HL-60 (cell line): ENCODE data around the gene TMEM18.

Source experiments
- DNase-seq, 2 experiments: peaks; one replicate each; pipeline ENCODE4 v3.0.0-alpha.2; 2010 to 2020; ENCODE audit warnings: low read depth in 1 of 2, low spot score in 1 of 2
- H3K27ac ChIP-seq: fragments of 250-450 bp; sonication (Bioruptor Pico); replicated peaks from 2 replicates; pipeline ENCODE4 v1.5.1; 2020; ENCODE audit warnings: mild to moderate bottlenecking, moderate library complexity
- H3K27me3 ChIP-seq: fragments of 250-450 bp; sonication (Bioruptor Pico); 2 replicates; pipeline ENCODE4 v1.5.1; 2021; ENCODE audit warnings: mild to moderate bottlenecking, moderate library complexity; ENCODE audit not compliant: insufficient read depth, poor library complexity, severe bottlenecking
- H3K4me3 ChIP-seq: replicated peaks from 2 replicates; pipeline ENCODE4 v1.5.1; 2011; ENCODE audit warnings: mild to moderate bottlenecking, control low read depth, low read length; ENCODE audit not compliant: insufficient read depth
- GABPA ChIP-seq: IDR thresholded peaks from 2 replicates; pipeline ENCODE4 v1.6.1; 2012; ENCODE audit warnings: low read depth
- POLR2AphosphoS5 ChIP-seq: IDR thresholded peaks from 2 replicates; pipeline ENCODE4 v1.6.1; 2012; ENCODE audit warnings: low read depth
- SPI1 ChIP-seq: IDR thresholded peaks from 2 replicates; pipeline ENCODE4 v1.6.1; 2012; ENCODE audit warnings: low read depth, mild to moderate bottlenecking, borderline replicate concordance
- TF ChIP-seq, protein P1 (sequence below): IDR thresholded peaks from one replicate; pipeline ENCODE4 v1.5.1; 2011; ENCODE audit warnings: low read length, control low read depth, inconsistent platforms; ENCODE audit not compliant: insufficient read depth
- TF ChIP-seq, protein P2 (sequence below): IDR thresholded peaks from 2 replicates; pipeline ENCODE4 v1.6.1; 2012; ENCODE audit warnings: low read depth; ENCODE audit not compliant: insufficient replicate concordance

Gene TMEM18

DNA sequence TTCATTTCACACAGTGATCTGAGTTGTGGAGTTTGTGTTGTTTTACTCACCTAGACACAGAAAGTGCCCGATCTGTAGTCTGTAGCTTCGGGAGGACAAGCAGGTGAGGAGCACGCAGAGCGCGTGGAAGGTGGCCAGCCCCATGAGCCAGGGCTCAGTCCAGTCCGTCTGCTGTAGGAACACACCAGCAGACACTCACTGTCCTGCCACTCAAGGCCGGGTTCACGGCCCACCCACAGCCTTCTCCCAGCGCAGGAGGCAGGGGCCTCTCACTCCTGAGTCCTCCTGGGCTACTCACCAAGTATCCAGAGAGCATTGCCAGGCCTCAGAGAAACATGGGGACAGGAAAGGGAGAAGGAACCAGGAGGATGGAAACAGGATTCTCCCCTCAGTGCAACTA lies 1.7 kb downstream of the TMEM18 start:
- no peaks in the 10 kb centered on the region for H3K27me3 ChIP-seq
- no peak for TF ChIP-seq POLR2AphosphoS5
- no peak for TF ChIP-seq SPI1
- TF ChIP-seq, protein P1, sequence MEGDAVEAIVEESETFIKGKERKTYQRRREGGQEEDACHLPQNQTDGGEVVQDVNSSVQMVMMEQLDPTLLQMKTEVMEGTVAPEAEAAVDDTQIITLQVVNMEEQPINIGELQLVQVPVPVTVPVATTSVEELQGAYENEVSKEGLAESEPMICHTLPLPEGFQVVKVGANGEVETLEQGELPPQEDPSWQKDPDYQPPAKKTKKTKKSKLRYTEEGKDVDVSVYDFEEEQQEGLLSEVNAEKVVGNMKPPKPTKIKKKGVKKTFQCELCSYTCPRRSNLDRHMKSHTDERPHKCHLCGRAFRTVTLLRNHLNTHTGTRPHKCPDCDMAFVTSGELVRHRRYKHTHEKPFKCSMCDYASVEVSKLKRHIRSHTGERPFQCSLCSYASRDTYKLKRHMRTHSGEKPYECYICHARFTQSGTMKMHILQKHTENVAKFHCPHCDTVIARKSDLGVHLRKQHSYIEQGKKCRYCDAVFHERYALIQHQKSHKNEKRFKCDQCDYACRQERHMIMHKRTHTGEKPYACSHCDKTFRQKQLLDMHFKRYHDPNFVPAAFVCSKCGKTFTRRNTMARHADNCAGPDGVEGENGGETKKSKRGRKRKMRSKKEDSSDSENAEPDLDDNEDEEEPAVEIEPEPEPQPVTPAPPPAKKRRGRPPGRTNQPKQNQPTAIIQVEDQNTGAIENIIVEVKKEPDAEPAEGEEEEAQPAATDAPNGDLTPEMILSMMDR, result no peak
- no peak for TF ChIP-seq GABPA
- TF ChIP-seq, protein P2, sequence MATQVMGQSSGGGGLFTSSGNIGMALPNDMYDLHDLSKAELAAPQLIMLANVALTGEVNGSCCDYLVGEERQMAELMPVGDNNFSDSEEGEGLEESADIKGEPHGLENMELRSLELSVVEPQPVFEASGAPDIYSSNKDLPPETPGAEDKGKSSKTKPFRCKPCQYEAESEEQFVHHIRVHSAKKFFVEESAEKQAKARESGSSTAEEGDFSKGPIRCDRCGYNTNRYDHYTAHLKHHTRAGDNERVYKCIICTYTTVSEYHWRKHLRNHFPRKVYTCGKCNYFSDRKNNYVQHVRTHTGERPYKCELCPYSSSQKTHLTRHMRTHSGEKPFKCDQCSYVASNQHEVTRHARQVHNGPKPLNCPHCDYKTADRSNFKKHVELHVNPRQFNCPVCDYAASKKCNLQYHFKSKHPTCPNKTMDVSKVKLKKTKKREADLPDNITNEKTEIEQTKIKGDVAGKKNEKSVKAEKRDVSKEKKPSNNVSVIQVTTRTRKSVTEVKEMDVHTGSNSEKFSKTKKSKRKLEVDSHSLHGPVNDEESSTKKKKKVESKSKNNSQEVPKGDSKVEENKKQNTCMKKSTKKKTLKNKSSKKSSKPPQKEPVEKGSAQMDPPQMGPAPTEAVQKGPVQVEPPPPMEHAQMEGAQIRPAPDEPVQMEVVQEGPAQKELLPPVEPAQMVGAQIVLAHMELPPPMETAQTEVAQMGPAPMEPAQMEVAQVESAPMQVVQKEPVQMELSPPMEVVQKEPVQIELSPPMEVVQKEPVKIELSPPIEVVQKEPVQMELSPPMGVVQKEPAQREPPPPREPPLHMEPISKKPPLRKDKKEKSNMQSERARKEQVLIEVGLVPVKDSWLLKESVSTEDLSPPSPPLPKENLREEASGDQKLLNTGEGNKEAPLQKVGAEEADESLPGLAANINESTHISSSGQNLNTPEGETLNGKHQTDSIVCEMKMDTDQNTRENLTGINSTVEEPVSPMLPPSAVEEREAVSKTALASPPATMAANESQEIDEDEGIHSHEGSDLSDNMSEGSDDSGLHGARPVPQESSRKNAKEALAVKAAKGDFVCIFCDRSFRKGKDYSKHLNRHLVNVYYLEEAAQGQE, result no peak
- no peak overlapping the region for H3K27ac ChIP-seq
- DNase-seq, result no peak
- H3K4me3 ChIP-seq, result no peak overlapping the region

DNA sequence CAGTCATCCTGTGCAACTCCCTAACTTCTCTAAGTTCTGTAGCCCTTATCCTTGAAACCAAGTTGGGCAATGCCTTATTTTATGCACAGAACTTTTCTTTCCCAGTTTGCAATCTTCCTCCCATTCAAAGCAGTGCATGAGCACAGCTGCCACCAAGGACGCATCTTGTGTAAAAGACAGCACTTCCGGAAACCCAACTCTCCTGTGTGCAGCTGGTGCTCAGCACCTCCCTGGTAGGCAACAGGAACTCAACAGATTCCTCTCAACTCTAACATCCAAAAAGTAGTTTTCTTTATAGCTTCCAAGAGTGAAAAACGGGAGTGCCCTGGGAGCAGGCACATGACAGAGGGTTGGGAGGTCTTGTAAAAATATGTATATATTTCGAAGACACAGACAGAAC lies 2.2 kb downstream of the TMEM18 start:
- DNase-seq, result peak in 1 of 2 experiments; percentile 42
- Histone ChIP-seq H3K4me3 (no peak overlapping the region), H3K27ac (no peak overlapping the region), H3K27me3 (no peaks in the 10 kb centered on the region)
- TF ChIP-seq, protein P2, result no peak
- TF ChIP-seq SPI1 (no peak; the same call in 1 of the 2 replicates), GABPA (no peak), POLR2AphosphoS5 (no peak)
- TF ChIP-seq, protein P1, result no peak

DNA sequence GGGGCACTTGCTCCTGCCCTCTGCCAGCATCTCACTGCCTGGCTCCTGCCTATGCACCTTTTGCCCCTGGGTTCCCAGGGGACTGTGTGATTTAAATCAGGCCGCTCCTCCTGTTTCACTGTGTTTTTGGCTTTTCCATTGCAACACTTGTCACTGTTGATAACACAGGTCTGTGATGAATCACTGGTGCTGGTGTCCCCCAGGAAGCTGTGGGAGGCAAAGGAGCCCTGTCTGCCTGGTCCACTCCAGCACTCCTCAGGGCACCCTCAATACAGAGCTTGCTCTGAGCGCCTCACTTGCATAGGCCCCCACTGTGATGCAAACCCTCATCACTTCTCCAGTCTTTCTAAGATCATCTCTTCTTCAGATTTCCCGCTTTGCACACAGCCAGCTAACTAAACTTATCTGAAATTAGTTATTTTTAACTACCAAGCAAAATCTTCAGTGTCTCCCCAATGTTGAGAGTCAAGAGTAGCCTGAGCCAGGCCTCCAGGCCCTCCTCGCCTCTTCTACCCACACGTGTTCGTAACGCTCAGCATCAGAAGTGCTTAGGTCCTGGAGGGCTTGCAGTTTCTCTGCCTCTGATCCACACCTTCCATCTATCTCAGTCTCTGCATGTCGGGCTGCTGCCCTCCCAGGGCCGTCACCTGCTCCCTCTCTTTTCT lies 2.8 kb downstream of the TMEM18 start:
- no peak overlapping the region for H3K4me3 ChIP-seq
- H3K27me3 ChIP-seq, result no peaks in the 10 kb centered on the region
- no peak overlapping the region for H3K27ac ChIP-seq

More for the DNA sequence above, 2.8 kb downstream of the TMEM18 start:
- TF ChIP-seq SPI1 (no peak), GABPA (no peak), POLR2AphosphoS5 (no peak)
- TF ChIP-seq, protein P1, result no peak
- TF ChIP-seq, protein P2, result no peak
- no peak for DNase-seq
